HEK293 (cell line): Measurements from ENCODE around the gene CDC25A.
A peak's percentile ranks its signal among the peaks of the same experiment; 100 is the strongest.

Experiments
- CTCF ChIA-PET: fragments of 350-600 bp; formaldehyde crosslinking; extraction: SDS; loops from one replicate; lab custom pipeline; 2021; ENCODE audit warnings: antibody characterized with exemption; lab: Yijun Ruan, JAX
- POLR2A ChIA-PET: fragments of 300-600 bp; formaldehyde crosslinking; extraction: SDS; loops from one replicate; lab custom pipeline; 2020; ENCODE audit warnings: antibody characterized with exemption, inconsistent platforms; lab: Yijun Ruan, JAX
- H3K27ac ChIP-seq: fragments of 200-500 bp; sonication (Bioruptor generic); 2 replicates; pipeline ENCODE4 v1.5.1; 2014; ENCODE audit warnings: low read depth, low read length, control low read depth, inconsistent platforms; ENCODE audit errors: extremely low read depth
- H3K36me3 ChIP-seq, 2 experiments: fragments of 200-500 bp in 1 of 2; sonication (Bioruptor generic) in 1 of 2; 1 replicate in 1 of 2; 2 replicates in 1 of 2; pipeline ENCODE4 v1.5.1; 2014 to 2017; ENCODE audit warnings: inconsistent platforms in 2 of 2, low read length in 2 of 2; ENCODE audit not compliant: control insufficient read depth in 2 of 2, insufficient read depth in 1 of 2
- H3K4me1 ChIP-seq: fragments of 200-500 bp; sonication (Bioruptor generic); 2 replicates; pipeline ENCODE4 v1.5.1; 2014; ENCODE audit warnings: mild to moderate bottlenecking, low read length, inconsistent platforms; ENCODE audit not compliant: control insufficient read depth, insufficient read depth
- H3K4me3 ChIP-seq: 2 replicates; pipeline ENCODE4 v1.5.1; 2011; ENCODE audit warnings: low read depth, mild to moderate bottlenecking, control low read depth, low read length, moderate library complexity
- H3K9me3 ChIP-seq: fragments of 200-500 bp; sonication (Bioruptor generic); 2 replicates; pipeline ENCODE4 v1.5.1; 2014; ENCODE audit warnings: low read depth, low read length, inconsistent platforms; ENCODE audit not compliant: control insufficient read depth, insufficient read depth
- EGR2 ChIP-seq: fragments of 450-650 bp; formaldehyde crosslinking; IDR thresholded peaks from 2 replicates; pipeline ENCODE4 v1.5.1; 2016; ENCODE audit warnings: low read depth, missing biosample characterization, missing genetic modification characterization
- KLF7 ChIP-seq: fragments of 450-650 bp; formaldehyde crosslinking; IDR thresholded peaks from 2 replicates; pipeline ENCODE4 v1.5.1; 2016; ENCODE audit warnings: missing biosample characterization, missing genetic modification characterization, borderline replicate concordance
- PRDM1 ChIP-seq: fragments of 450-650 bp; formaldehyde crosslinking; IDR thresholded peaks from 2 replicates; pipeline ENCODE4; 2016; ENCODE audit warnings: missing biosample characterization, missing genetic modification characterization
- SP7 ChIP-seq: fragments of 450-650 bp; formaldehyde crosslinking; IDR thresholded peaks from 2 replicates; pipeline ENCODE4 v1.5.1; 2016; ENCODE audit warnings: missing biosample characterization, missing genetic modification characterization
- TRIM28 ChIP-seq: IDR thresholded peaks from 2 replicates; pipeline ENCODE4 v1.6.1; 2011; ENCODE audit warnings: low read length, control low read depth, borderline replicate concordance
- ZBTB1 ChIP-seq: fragments of 450-650 bp; formaldehyde crosslinking; IDR thresholded peaks from 2 replicates; pipeline ENCODE4 v1.5.1; 2016; ENCODE audit warnings: missing biosample characterization, missing genetic modification characterization
- ZBTB17 ChIP-seq: fragments of 450-650 bp; formaldehyde crosslinking; IDR thresholded peaks from 2 replicates; pipeline ENCODE4 v1.5.1; 2016; ENCODE audit warnings: missing biosample characterization, missing genetic modification characterization
- ZFHX2 ChIP-seq: fragments of 450-650 bp; formaldehyde crosslinking; conservative IDR thresholded peaks from 2 replicates; pipeline ENCODE4 v1.5.1; 2016; ENCODE audit warnings: missing biosample characterization, missing genetic modification characterization
- ZFP37 ChIP-seq: fragments of 450-650 bp; formaldehyde crosslinking; IDR thresholded peaks from 2 replicates; pipeline ENCODE4 v1.5.1; 2016; ENCODE audit warnings: missing biosample characterization, missing genetic modification characterization
- ZFP41 ChIP-seq: fragments of 450-650 bp; formaldehyde crosslinking; IDR thresholded peaks from 2 replicates; pipeline ENCODE4 v1.5.1; 2016; ENCODE audit warnings: missing biosample characterization, missing genetic modification characterization, borderline replicate concordance
- ZFP69B ChIP-seq: fragments of 450-650 bp; formaldehyde crosslinking; IDR thresholded peaks from 2 replicates; pipeline ENCODE4 v1.5.1; 2016; ENCODE audit warnings: missing biosample characterization, missing genetic modification characterization
- ZNF169 ChIP-seq: fragments of 450-650 bp; formaldehyde crosslinking; IDR thresholded peaks from 2 replicates; pipeline ENCODE4 v1.5.1; 2016; ENCODE audit warnings: missing biosample characterization, missing genetic modification characterization
- ZNF23 ChIP-seq: fragments of 450-650 bp; formaldehyde crosslinking; IDR thresholded peaks from 2 replicates; pipeline ENCODE4 v1.5.1; 2016; ENCODE audit warnings: missing biosample characterization, missing genetic modification characterization, borderline replicate concordance
- ZNF24 ChIP-seq: fragments of 450-650 bp; formaldehyde crosslinking; IDR thresholded peaks from 2 replicates; pipeline ENCODE4 v1.5.1; 2016; ENCODE audit warnings: missing biosample characterization, missing genetic modification characterization
- ZNF266 ChIP-seq: fragments of 450-650 bp; formaldehyde crosslinking; IDR thresholded peaks from 2 replicates; pipeline ENCODE4 v1.5.1; 2016; ENCODE audit warnings: missing biosample characterization, missing genetic modification characterization, low read depth
- ZNF324 ChIP-seq: fragments of 450-650 bp; formaldehyde crosslinking; IDR thresholded peaks from 2 replicates; pipeline ENCODE4 v1.5.1; 2016; ENCODE audit warnings: missing biosample characterization, missing genetic modification characterization
- ZNF335 ChIP-seq: fragments of 450-650 bp; formaldehyde crosslinking; conservative IDR thresholded peaks from 2 replicates; pipeline ENCODE4 v1.5.1; 2016; ENCODE audit warnings: missing biosample characterization, missing genetic modification characterization
- ZNF366 ChIP-seq: fragments of 450-650 bp; formaldehyde crosslinking; conservative IDR thresholded peaks from 2 replicates; pipeline ENCODE4 v1.5.1; 2016; ENCODE audit warnings: missing biosample characterization, missing genetic modification characterization
- ZNF423 ChIP-seq: fragments of 450-650 bp; formaldehyde crosslinking; IDR thresholded peaks from 2 replicates; pipeline ENCODE4 v1.5.1; 2016; ENCODE audit warnings: missing biosample characterization, missing genetic modification characterization
- ZNF426 ChIP-seq: fragments of 450-650 bp; formaldehyde crosslinking; IDR thresholded peaks from 2 replicates; pipeline ENCODE4 v1.5.1; 2017; ENCODE audit warnings: missing biosample characterization, missing genetic modification characterization, mild to moderate bottlenecking, inconsistent platforms, moderate library complexity
- ZNF48 ChIP-seq: fragments of 450-650 bp; formaldehyde crosslinking; IDR thresholded peaks from 2 replicates; pipeline ENCODE4 v1.5.1; 2016; ENCODE audit warnings: missing biosample characterization, missing genetic modification characterization
- ZNF501 ChIP-seq: fragments of 450-650 bp; formaldehyde crosslinking; IDR thresholded peaks from 2 replicates; pipeline ENCODE4 v1.5.1; 2016; ENCODE audit warnings: missing biosample characterization, missing genetic modification characterization
- ZNF600 ChIP-seq: fragments of 450-650 bp; formaldehyde crosslinking; IDR thresholded peaks from 2 replicates; pipeline ENCODE4 v1.5.1; 2016; ENCODE audit warnings: missing biosample characterization, missing genetic modification characterization
- TF ChIP-seq, protein P1 (sequence below): fragments of 450-650 bp; formaldehyde crosslinking; IDR thresholded peaks from 2 replicates; pipeline ENCODE4 v1.5.1; 2016; ENCODE audit warnings: missing biosample characterization, missing genetic modification characterization
- TF ChIP-seq, protein P2 (sequence below): fragments of 450-650 bp; formaldehyde crosslinking; IDR thresholded peaks from 2 replicates; pipeline ENCODE4 v1.5.1; 2017; ENCODE audit warnings: missing biosample characterization, missing genetic modification characterization
- TF ChIP-seq, protein P3 (sequence below): fragments of 450-650 bp; formaldehyde crosslinking; IDR thresholded peaks from 2 replicates; pipeline ENCODE4 v1.5.1; 2016; ENCODE audit warnings: missing biosample characterization, missing genetic modification characterization
- TF ChIP-seq, protein P4 (sequence below): fragments of 450-650 bp; formaldehyde crosslinking; IDR thresholded peaks from 2 replicates; pipeline ENCODE4 v1.5.1; 2016; ENCODE audit warnings: missing biosample characterization, missing genetic modification characterization, low read depth
- TF ChIP-seq, protein P5 (sequence below): fragments of 450-650 bp; formaldehyde crosslinking; IDR thresholded peaks from 2 replicates; pipeline ENCODE4 v1.5.1; 2017; ENCODE audit warnings: missing biosample characterization, missing genetic modification characterization
- TF ChIP-seq, protein P6 (sequence below): fragments of 450-650 bp; formaldehyde crosslinking; IDR thresholded peaks from 2 replicates; pipeline ENCODE4 v1.5.1; 2017; ENCODE audit warnings: missing biosample characterization, missing genetic modification characterization

Gene CDC25A

DNA sequence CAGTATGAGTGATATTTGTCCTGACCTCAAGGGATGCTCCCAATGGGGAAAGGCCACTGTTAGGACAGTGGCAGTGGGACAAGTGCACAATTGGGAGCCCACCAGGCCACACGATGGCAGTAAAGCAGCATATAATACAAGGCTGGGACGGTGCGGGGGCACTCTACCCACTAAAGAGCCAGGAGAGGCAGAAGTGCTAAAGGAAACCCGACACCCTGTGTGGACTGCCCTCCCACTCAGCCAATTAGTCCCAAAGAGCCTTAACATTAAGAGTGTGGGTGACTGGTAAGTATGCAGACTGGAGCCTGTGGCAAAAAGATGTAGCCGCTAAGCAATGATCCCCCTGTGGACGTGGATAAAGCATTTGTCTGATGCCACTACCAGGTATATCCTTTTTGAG, 44.5 kb upstream of the CDC25A start:
- ChIA-PET POLR2A (no interaction called here), CTCF (interaction anchor here (0.6 to 1.9 kb wide), 9 partner anchors 9 to 319 kb away, joined by 3 to 6 read pairs (median 3); partner anchors contain the start of gene CAMP)
- Histone ChIP-seq H3K27ac (no peak overlapping the region), H3K4me3 (no peak overlapping the region), H3K4me1 (no peaks in the 10 kb centered on the region), H3K36me3 (no peaks in the 10 kb centered on the region), H3K9me3 (no peaks in the 10 kb centered on the region)
- TF ChIP-seq TRIM28 (peak; percentile 81), SP7 (tag by site-specific recombination) (peak; percentile 47; the same call in 1 of the 2 replicates), ZNF501 (no peak), ZNF423 (tag by site-specific recombination) (no peak), ZNF600 (peak; percentile 47; the same call in 1 of the 2 replicates), ZNF24 (tag by site-specific recombination) (peak; percentile 49; the same call in 1 of the 2 replicates), ZNF426 (tag by site-specific recombination) (no peak), ZBTB1 (tag by site-specific recombination) (no peak), ZNF335 (0 out of 2 replicates have a peak, but pooled peaks have one; percentile 19), ZNF366 (tag by site-specific recombination) (0 out of 2 replicates have a peak, but pooled peaks have one; percentile 19), ZNF23 (tag by site-specific recombination) (no peak), ZFP41 (tag by site-specific recombination) (no peak), ZFP69B (tag by site-specific recombination) (0 out of 2 replicates have a peak, but pooled peaks have one; percentile 49), ZNF169 (tag by site-specific recombination) (no peak), ZNF48 (tag by site-specific recombination) (no peak), ZFHX2 (peak; percentile 96), EGR2 (peak; percentile 95), ZFP37 (tag by site-specific recombination) (0 out of 2 replicates have a peak, but pooled peaks have one; percentile 18), ZNF266 (tag by site-specific recombination) (no peak), ZNF324 (tag by site-specific recombination) (0 out of 2 replicates have a peak, but pooled peaks have one; percentile 24), ZBTB17 (tag by site-specific recombination) (0 out of 2 replicates have a peak, but pooled peaks have one; percentile 38), KLF7 (no peak), PRDM1 (tag by site-specific recombination) (no peak)
- TF ChIP-seq, protein P1, sequence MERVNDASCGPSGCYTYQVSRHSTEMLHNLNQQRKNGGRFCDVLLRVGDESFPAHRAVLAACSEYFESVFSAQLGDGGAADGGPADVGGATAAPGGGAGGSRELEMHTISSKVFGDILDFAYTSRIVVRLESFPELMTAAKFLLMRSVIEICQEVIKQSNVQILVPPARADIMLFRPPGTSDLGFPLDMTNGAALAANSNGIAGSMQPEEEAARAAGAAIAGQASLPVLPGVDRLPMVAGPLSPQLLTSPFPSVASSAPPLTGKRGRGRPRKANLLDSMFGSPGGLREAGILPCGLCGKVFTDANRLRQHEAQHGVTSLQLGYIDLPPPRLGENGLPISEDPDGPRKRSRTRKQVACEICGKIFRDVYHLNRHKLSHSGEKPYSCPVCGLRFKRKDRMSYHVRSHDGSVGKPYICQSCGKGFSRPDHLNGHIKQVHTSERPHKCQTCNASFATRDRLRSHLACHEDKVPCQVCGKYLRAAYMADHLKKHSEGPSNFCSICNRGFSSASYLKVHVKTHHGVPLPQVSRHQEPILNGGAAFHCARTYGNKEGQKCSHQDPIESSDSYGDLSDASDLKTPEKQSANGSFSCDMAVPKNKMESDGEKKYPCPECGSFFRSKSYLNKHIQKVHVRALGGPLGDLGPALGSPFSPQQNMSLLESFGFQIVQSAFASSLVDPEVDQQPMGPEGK (tag by site-specific recombination) = peak; percentile 80
- TF ChIP-seq, protein P2, sequence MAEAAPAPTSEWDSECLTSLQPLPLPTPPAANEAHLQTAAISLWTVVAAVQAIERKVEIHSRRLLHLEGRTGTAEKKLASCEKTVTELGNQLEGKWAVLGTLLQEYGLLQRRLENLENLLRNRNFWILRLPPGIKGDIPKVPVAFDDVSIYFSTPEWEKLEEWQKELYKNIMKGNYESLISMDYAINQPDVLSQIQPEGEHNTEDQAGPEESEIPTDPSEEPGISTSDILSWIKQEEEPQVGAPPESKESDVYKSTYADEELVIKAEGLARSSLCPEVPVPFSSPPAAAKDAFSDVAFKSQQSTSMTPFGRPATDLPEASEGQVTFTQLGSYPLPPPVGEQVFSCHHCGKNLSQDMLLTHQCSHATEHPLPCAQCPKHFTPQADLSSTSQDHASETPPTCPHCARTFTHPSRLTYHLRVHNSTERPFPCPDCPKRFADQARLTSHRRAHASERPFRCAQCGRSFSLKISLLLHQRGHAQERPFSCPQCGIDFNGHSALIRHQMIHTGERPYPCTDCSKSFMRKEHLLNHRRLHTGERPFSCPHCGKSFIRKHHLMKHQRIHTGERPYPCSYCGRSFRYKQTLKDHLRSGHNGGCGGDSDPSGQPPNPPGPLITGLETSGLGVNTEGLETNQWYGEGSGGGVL (tag by site-specific recombination) = peak; percentile 29; the same call in 1 of the 2 replicates
- TF ChIP-seq, protein P3, sequence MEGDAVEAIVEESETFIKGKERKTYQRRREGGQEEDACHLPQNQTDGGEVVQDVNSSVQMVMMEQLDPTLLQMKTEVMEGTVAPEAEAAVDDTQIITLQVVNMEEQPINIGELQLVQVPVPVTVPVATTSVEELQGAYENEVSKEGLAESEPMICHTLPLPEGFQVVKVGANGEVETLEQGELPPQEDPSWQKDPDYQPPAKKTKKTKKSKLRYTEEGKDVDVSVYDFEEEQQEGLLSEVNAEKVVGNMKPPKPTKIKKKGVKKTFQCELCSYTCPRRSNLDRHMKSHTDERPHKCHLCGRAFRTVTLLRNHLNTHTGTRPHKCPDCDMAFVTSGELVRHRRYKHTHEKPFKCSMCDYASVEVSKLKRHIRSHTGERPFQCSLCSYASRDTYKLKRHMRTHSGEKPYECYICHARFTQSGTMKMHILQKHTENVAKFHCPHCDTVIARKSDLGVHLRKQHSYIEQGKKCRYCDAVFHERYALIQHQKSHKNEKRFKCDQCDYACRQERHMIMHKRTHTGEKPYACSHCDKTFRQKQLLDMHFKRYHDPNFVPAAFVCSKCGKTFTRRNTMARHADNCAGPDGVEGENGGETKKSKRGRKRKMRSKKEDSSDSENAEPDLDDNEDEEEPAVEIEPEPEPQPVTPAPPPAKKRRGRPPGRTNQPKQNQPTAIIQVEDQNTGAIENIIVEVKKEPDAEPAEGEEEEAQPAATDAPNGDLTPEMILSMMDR = peak; percentile 84
- TF ChIP-seq, protein P4, sequence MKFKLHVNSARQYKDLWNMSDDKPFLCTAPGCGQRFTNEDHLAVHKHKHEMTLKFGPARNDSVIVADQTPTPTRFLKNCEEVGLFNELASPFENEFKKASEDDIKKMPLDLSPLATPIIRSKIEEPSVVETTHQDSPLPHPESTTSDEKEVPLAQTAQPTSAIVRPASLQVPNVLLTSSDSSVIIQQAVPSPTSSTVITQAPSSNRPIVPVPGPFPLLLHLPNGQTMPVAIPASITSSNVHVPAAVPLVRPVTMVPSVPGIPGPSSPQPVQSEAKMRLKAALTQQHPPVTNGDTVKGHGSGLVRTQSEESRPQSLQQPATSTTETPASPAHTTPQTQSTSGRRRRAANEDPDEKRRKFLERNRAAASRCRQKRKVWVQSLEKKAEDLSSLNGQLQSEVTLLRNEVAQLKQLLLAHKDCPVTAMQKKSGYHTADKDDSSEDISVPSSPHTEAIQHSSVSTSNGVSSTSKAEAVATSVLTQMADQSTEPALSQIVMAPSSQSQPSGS (tag by site-specific recombination) = no peak
- TF ChIP-seq, protein P5, sequence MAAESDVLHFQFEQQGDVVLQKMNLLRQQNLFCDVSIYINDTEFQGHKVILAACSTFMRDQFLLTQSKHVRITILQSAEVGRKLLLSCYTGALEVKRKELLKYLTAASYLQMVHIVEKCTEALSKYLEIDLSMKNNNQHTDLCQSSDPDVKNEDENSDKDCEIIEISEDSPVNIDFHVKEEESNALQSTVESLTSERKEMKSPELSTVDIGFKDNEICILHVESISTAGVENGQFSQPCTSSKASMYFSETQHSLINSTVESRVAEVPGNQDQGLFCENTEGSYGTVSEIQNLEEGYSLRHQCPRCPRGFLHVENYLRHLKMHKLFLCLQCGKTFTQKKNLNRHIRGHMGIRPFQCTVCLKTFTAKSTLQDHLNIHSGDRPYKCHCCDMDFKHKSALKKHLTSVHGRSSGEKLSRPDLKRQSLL (tag by site-specific recombination) = no peak
- TF ChIP-seq, protein P6, sequence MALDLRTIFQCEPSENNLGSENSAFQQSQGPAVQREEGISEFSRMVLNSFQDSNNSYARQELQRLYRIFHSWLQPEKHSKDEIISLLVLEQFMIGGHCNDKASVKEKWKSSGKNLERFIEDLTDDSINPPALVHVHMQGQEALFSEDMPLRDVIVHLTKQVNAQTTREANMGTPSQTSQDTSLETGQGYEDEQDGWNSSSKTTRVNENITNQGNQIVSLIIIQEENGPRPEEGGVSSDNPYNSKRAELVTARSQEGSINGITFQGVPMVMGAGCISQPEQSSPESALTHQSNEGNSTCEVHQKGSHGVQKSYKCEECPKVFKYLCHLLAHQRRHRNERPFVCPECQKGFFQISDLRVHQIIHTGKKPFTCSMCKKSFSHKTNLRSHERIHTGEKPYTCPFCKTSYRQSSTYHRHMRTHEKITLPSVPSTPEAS (tag by site-specific recombination) = no peak
